ENCODE measurements around the gene RBM4B.

RBM4B gene

GRCh38 chr11:66625752-66626149 is 51.9 kb downstream of the RBM4B start:
- peak overlapping the region; percentile 13 for H3K4ac ChIP-seq (ENCODE audit: low read depth, low read length)
- H3K18ac ChIP-seq (ENCODE audit: low read length) = no peak overlapping the region
- no peak overlapping the region for H2AFZ ChIP-seq (ENCODE audit: insufficient read depth, low read length, poor library complexity)
- H3K14ac ChIP-seq (ENCODE audit: low read length) = no peak overlapping the region
- H3K79me2 ChIP-seq (ENCODE audit: control insufficient read depth, insufficient read depth, low read length, poor library complexity) = peaks cover 34% of the 10 kb centered on the region
- no peaks in the 10 kb centered on the region for H3K27me3 ChIP-seq (ENCODE audit: insufficient read depth, low read length)
- H3K79me1 ChIP-seq (ENCODE audit: low read length) = no peaks in the 10 kb centered on the region
- no peak overlapping the region for H4K91ac ChIP-seq (ENCODE audit: low read depth, low read length)
- no peak overlapping the region for H3K27ac ChIP-seq (ENCODE audit: low read depth, low read length)
- no peak overlapping the region for H3K4me2 ChIP-seq (ENCODE audit: low read length)
- H4K12ac ChIP-seq (ENCODE audit: low read depth, low read length) = no peak overlapping the region
- no peak overlapping the region for H2BK12ac ChIP-seq (ENCODE audit: low read length)
- H3K4me3 ChIP-seq (ENCODE audit: low read depth, low read length) = no peak overlapping the region
- peaks cover 0 to 3% of the 10 kb centered on the region in 2 experiments for H3K4me1 ChIP-seq (ENCODE audit: control insufficient read depth in 1 of 2, insufficient read depth in 2 of 2, low read length in 2 of 2)
- H3K36me3 ChIP-seq (ENCODE audit: control insufficient read depth in 1 of 2, insufficient read depth in 2 of 2, low read length in 2 of 2) = peaks cover 53 to 74% of the 10 kb centered on the region in 2 experiments
- no CpG with 5 or more reads among the region's 9 CpGs for WGBS (ENCODE audit: extremely low coverage, insufficient coverage, insufficient read length)
- H3K9me3 ChIP-seq (ENCODE audit: insufficient read depth, low read depth, low read length) = peaks cover 2% of the 10 kb centered on the region
- H2BK5ac ChIP-seq (ENCODE audit: low read depth, low read length, poor library complexity) = no peak overlapping the region
- no peak overlapping the region for H3K9ac ChIP-seq (ENCODE audit: low read length)
- H3K23ac ChIP-seq (ENCODE audit: low read length) = no peak overlapping the region
- no peak overlapping the region for H4K8ac ChIP-seq (ENCODE audit: low read depth, low read length)
- H2AK5ac ChIP-seq (ENCODE audit: low read length) = no peak overlapping the region
- no peak for DNase-seq
- H2BK120ac ChIP-seq (ENCODE audit: insufficient read depth, low read length, poor library complexity) = no peak overlapping the region

GRCh38 chr11:66625041-66625751 is 52.5 kb downstream of the RBM4B start:
- peaks cover 51 to 71% of the 10 kb centered on the region in 2 experiments for H3K36me3 ChIP-seq (ENCODE audit: control insufficient read depth in 1 of 2, insufficient read depth in 2 of 2, low read length in 2 of 2)

GRCh38 chr11:66624450-66624849 is 53.2 kb downstream of the RBM4B start:
- Histone ChIP-seq H3K14ac (ENCODE audit: low read length) (no peak overlapping the region), H3K4ac (ENCODE audit: low read depth, low read length) (peak overlapping the region; percentile 13), H3K4me1 (ENCODE audit: control insufficient read depth in 1 of 2, insufficient read depth in 2 of 2, low read length in 2 of 2) (peaks cover 0 to 3% of the 10 kb centered on the region in 2 experiments), H3K23ac (ENCODE audit: low read length) (no peak overlapping the region), H2AFZ (ENCODE audit: insufficient read depth, low read length, poor library complexity) (no peak overlapping the region), H4K91ac (ENCODE audit: low read depth, low read length) (no peak overlapping the region), H2BK5ac (ENCODE audit: low read depth, low read length, poor library complexity) (no peak overlapping the region), H3K79me1 (ENCODE audit: low read length) (no peaks in the 10 kb centered on the region), H3K36me3 (ENCODE audit: control insufficient read depth in 1 of 2, insufficient read depth in 2 of 2, low read length in 2 of 2) (peaks cover 46 to 67% of the 10 kb centered on the region in 2 experiments), H3K4me2 (ENCODE audit: low read length) (no peak overlapping the region), H3K27ac (ENCODE audit: low read depth, low read length) (no peak overlapping the region), H3K9me3 (ENCODE audit: insufficient read depth, low read depth, low read length) (peaks cover 2% of the 10 kb centered on the region), H3K9ac (ENCODE audit: low read length) (no peak overlapping the region), H3K79me2 (ENCODE audit: control insufficient read depth, insufficient read depth, low read length, poor library complexity) (peaks cover 32% of the 10 kb centered on the region), H3K18ac (ENCODE audit: low read length) (no peak overlapping the region), H2AK5ac (ENCODE audit: low read length) (no peak overlapping the region), H2BK120ac (ENCODE audit: insufficient read depth, low read length, poor library complexity) (no peak overlapping the region), H2BK12ac (ENCODE audit: low read length) (no peak overlapping the region), H4K12ac (ENCODE audit: low read depth, low read length) (no peak overlapping the region), H3K4me3 (ENCODE audit: low read depth, low read length) (no peak overlapping the region), H3K27me3 (ENCODE audit: insufficient read depth, low read length) (no peaks in the 10 kb centered on the region), H4K8ac (ENCODE audit: low read depth, low read length) (no peak overlapping the region)
- no peak for DNase-seq
- WGBS (ENCODE audit: extremely low coverage, insufficient coverage, insufficient read length) = no CpG with 5 or more reads among the region's 16 CpGs

More at GRCh38 chr11:66625041-66625751, 52.5 kb downstream of the RBM4B start:
- no peaks in the 10 kb centered on the region for H3K27me3 ChIP-seq (ENCODE audit: insufficient read depth, low read length)
- H2BK5ac ChIP-seq (ENCODE audit: low read depth, low read length, poor library complexity) = no peak overlapping the region
- H3K14ac ChIP-seq (ENCODE audit: low read length) = no peak overlapping the region
- peaks cover 0 to 3% of the 10 kb centered on the region in 2 experiments for H3K4me1 ChIP-seq (ENCODE audit: control insufficient read depth in 1 of 2, insufficient read depth in 2 of 2, low read length in 2 of 2)
- no peak overlapping the region for H3K23ac ChIP-seq (ENCODE audit: low read length)
- no peak overlapping the region for H2BK12ac ChIP-seq (ENCODE audit: low read length)
- no peak overlapping the region for H3K4me2 ChIP-seq (ENCODE audit: low read length)
- H4K8ac ChIP-seq (ENCODE audit: low read depth, low read length) = no peak overlapping the region
- H2BK120ac ChIP-seq (ENCODE audit: insufficient read depth, low read length, poor library complexity) = no peak overlapping the region
- H3K4me3 ChIP-seq (ENCODE audit: low read depth, low read length) = no peak overlapping the region
- H3K27ac ChIP-seq (ENCODE audit: low read depth, low read length) = no peak overlapping the region
- H2AFZ ChIP-seq (ENCODE audit: insufficient read depth, low read length, poor library complexity) = no peak overlapping the region
- no peak overlapping the region for H4K91ac ChIP-seq (ENCODE audit: low read depth, low read length)
- no peaks in the 10 kb centered on the region for H3K79me1 ChIP-seq (ENCODE audit: low read length)
- H4K12ac ChIP-seq (ENCODE audit: low read depth, low read length) = no peak overlapping the region
- H3K9ac ChIP-seq (ENCODE audit: low read length) = no peak overlapping the region
- DNase-seq = no peak
- peak overlapping the region; percentile 13 for H3K4ac ChIP-seq (ENCODE audit: low read depth, low read length)
- no peak overlapping the region for H2AK5ac ChIP-seq (ENCODE audit: low read length)
- no peak overlapping the region for H3K18ac ChIP-seq (ENCODE audit: low read length)
- peaks cover 34% of the 10 kb centered on the region for H3K79me2 ChIP-seq (ENCODE audit: control insufficient read depth, insufficient read depth, low read length, poor library complexity)
- WGBS (ENCODE audit: extremely low coverage, insufficient coverage, insufficient read length) = no CpG with 5 or more reads among the region's 26 CpGs
- H3K9me3 ChIP-seq (ENCODE audit: insufficient read depth, low read depth, low read length) = peaks cover 2% of the 10 kb centered on the region

GRCh38 chr11:66619080-66619554 is 58.6 kb downstream of the RBM4B start:
- Histone ChIP-seq H3K4ac (ENCODE audit: low read depth, low read length) (peak overlapping the region; percentile 99), H3K4me3 (ENCODE audit: low read depth, low read length) (no peak overlapping the region), H3K79me1 (ENCODE audit: low read length) (peaks cover 13% of the 10 kb centered on the region), H4K8ac (ENCODE audit: low read depth, low read length) (no peak overlapping the region), H3K23ac (ENCODE audit: low read length) (no peak overlapping the region), H3K27me3 (ENCODE audit: insufficient read depth, low read length) (no peaks in the 10 kb centered on the region), H2BK12ac (ENCODE audit: low read length) (no peak overlapping the region), H3K4me1 (ENCODE audit: control insufficient read depth in 1 of 2, insufficient read depth in 2 of 2, low read length in 2 of 2) (peaks cover 5 to 10% of the 10 kb centered on the region in 2 experiments), H2AFZ (ENCODE audit: insufficient read depth, low read length, poor library complexity) (no peak overlapping the region), H3K9me3 (ENCODE audit: insufficient read depth, low read depth, low read length) (no peaks in the 10 kb centered on the region), H3K4me2 (ENCODE audit: low read length) (peak overlapping the region; percentile 97), H4K12ac (ENCODE audit: low read depth, low read length) (no peak overlapping the region), H2AK5ac (ENCODE audit: low read length) (no peak overlapping the region), H3K36me3 (ENCODE audit: control insufficient read depth in 1 of 2, insufficient read depth in 2 of 2, low read length in 2 of 2) (peaks cover 3 to 18% of the 10 kb centered on the region in 2 experiments), H3K14ac (ENCODE audit: low read length) (no peak overlapping the region), H4K91ac (ENCODE audit: low read depth, low read length) (no peak overlapping the region), H2BK120ac (ENCODE audit: insufficient read depth, low read length, poor library complexity) (no peak overlapping the region), H3K79me2 (ENCODE audit: control insufficient read depth, insufficient read depth, low read length, poor library complexity) (peaks cover 41% of the 10 kb centered on the region), H3K9ac (ENCODE audit: low read length) (no peak overlapping the region), H2BK5ac (ENCODE audit: low read depth, low read length, poor library complexity) (no peak overlapping the region), H3K27ac (ENCODE audit: low read depth, low read length) (peak overlapping the region; percentile 37), H3K18ac (ENCODE audit: low read length) (no peak overlapping the region)
- WGBS (ENCODE audit: extremely low coverage, insufficient coverage, insufficient read length) = no CpG with 5 or more reads among the region's 4 CpGs
- peak; percentile 57 to 82 for DNase-seq

Data from trophoblast cell (in vitro differentiated cells and primary cell).